Bronchial epithelial cell (primary cell): Measurements from ENCODE around the gene LY9. TPM values are rescaled to one million over a fixed set of nuclear protein-coding genes. Genes with fewer than 3 reads are reported as not detected.

ENCODE experiments used
- DNase-seq: peaks from one replicate; pipeline ENCODE4 v3.0.0-alpha.2; 2010; ENCODE audit warnings: low read depth
- FAIRE-seq: peaks from 2 replicates; lab custom pipeline; 2011; peaks lifted over from hg19 to GRCh38; lab: Jason Lieb, UNC
- H3K27me3 ChIP-seq: 2 replicates; pipeline ENCODE4 v1.5.1; 2011; ENCODE audit warnings: low read length; ENCODE audit not compliant: control insufficient read depth, insufficient read depth
- H3K36me3 ChIP-seq: 2 replicates; pipeline ENCODE4 v1.5.1; 2011; ENCODE audit warnings: low read length; ENCODE audit not compliant: control insufficient read depth, insufficient read depth
- H3K4me3 ChIP-seq: 2 replicates; pipeline ENCODE4 v1.5.1; 2011; ENCODE audit warnings: mild to moderate bottlenecking, low read depth, low read length, control low read depth
- CTCF ChIP-seq: IDR thresholded peaks from 2 replicates; pipeline ENCODE4 v1.5.1; 2011; ENCODE audit warnings: mild to moderate bottlenecking, moderate library complexity, low read length, control low read depth, inconsistent platforms; ENCODE audit not compliant: insufficient read depth, severe bottlenecking
- total RNA-seq: library from RNA; depleted of rRNA; stranded (reverse); fragments of >200 nt; gene quantifications from 2 replicates; pipeline ENCODE4 v1.2.1, GENCODE V29; 2014

Gene LY9
- total RNA-seq, 1 donor from 2014 or later = under 0.01 TPM

- DNase-seq (no peak), FAIRE-seq (peak; percentile 88)
- Histone ChIP-seq H3K4me3 (no peak overlapping the region), H3K36me3 (no peaks in the 10 kb centered on the region), H3K27me3 (no peaks in the 10 kb centered on the region)
- no peak for TF ChIP-seq CTCF
These were observed 15.2 kb downstream of the LY9 start for GRCh38 chr1:160811147-160811546.

DNA sequence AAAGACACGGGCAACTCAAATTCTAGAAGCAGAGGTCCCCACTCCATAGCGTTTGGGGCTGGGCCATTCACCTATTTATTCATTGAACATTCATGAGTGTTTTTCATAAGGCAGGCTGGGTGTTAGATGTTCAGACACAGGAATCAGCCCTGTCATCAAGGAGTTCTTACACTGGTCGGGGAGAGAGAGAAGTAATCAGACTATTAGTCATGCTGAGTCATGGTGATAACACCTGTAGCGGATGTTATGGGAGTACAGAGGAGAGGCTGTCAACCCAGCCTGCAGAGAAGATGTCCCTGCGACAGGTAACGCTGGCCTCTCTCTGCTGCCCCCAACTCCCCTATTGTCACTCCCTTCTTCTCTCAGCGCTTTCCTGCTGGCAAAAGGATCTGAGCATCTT is 17.2 kb downstream of the LY9 start:
- H3K4me3 ChIP-seq = no peak overlapping the region
- H3K27me3 ChIP-seq = no peaks in the 10 kb centered on the region
- TF ChIP-seq CTCF = no peak
- FAIRE-seq (peak; percentile 23), DNase-seq (peak; percentile 97)
- no peaks in the 10 kb centered on the region for H3K36me3 ChIP-seq

DNA sequence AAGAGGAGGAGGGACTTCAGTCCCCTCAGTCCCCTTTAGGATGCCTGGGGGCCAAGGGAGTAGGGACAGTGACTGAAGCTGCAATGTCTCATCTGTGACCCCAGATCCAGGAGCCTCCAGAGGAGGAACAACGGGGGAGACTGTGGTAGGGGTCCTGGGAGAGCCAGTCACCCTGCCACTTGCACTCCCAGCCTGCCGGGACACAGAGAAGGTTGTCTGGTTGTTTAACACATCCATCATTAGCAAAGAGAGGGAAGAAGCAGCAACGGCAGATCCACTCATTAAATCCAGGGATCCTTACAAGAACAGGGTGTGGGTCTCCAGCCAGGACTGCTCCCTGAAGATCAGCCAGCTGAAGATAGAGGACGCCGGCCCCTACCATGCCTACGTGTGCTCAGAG is 18.3 kb downstream of the LY9 start:
- H3K36me3 ChIP-seq = no peaks in the 10 kb centered on the region
- no peak for TF ChIP-seq CTCF
- no peak for FAIRE-seq
- no peaks in the 10 kb centered on the region for H3K27me3 ChIP-seq
- no peak overlapping the region for H3K4me3 ChIP-seq
- DNase-seq = no peak

GRCh38 chr1:160814856-160815255 is 18.9 kb downstream of the LY9 start:
- FAIRE-seq (no peak), DNase-seq (no peak)
- Histone ChIP-seq H3K4me3 (no peak overlapping the region), H3K36me3 (no peaks in the 10 kb centered on the region), H3K27me3 (no peaks in the 10 kb centered on the region)
- TF ChIP-seq CTCF = no peak

DNA sequence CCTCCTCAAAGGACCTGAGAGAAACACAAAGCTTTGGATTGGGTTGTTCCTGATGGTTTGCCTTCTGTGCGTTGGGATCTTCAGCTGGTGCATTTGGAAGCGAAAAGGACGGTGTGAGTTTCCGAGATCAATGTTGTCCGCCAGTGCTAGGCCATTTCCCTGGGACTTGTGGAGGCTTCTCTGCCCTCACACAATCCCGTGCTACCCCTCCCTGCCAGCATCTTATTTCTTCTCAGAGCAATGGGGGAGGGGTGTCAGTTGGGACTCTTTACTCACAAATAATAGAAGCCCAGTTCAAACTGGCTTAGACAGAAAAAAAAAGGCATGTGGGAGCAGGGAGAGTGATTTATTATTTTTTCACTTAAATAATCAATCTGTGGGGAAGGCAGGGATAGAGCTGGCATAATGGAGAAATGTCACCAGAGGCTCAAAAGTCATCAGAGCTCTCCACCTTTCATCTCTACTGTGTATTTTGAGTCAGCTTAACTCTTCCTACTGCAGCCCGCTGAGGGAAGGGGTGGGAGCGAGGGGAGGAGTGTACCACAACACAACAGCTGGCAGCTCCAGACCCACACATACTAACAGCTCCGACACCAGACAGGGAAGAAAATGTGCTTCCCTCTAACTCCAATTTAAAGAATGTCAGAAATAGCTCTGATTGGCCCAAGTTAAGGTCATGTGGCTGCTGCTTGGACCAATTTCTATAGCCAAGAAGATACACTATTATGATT is 22.4 kb downstream of the LY9 start:
- Histone ChIP-seq H3K27me3 (no peaks in the 10 kb centered on the region), H3K4me3 (no peak overlapping the region), H3K36me3 (no peaks in the 10 kb centered on the region)
- no peak for DNase-seq
- TF ChIP-seq CTCF = no peak
- peak; percentile 40 for FAIRE-seq

DNA sequence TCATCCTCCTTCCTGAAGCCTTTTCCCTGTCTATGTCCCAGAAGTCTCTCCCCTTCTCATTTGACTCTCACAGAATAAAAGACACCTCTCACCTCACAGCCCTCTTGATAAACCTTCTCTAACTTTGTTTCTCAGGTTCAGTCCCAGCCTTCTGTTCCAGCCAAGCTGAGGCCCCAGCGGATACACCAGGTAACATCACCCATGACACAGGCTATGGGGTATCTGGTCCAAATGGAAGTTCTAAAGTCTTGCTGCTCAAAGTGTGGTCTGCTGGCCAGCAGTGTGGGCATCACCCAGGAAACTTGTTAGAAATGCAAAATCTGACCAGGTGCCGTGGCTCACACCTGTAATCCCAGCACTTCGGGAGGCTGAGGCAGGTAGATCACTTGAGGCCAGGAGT is 23.2 kb downstream of the LY9 start:
- Histone ChIP-seq H3K36me3 (no peaks in the 10 kb centered on the region), H3K4me3 (no peak overlapping the region), H3K27me3 (no peaks in the 10 kb centered on the region)
- TF ChIP-seq CTCF = no peak
- no peak for FAIRE-seq
- no peak for DNase-seq
